Measurements from ENCODE around the gene PHOSPHO2. TPM values are rescaled to one million over a fixed set of nuclear protein-coding genes. Genes with fewer than 3 reads are reported as not detected.

PHOSPHO2 gene
- total and polyA plus RNA-seq, 9 of the 15 experiments (the other 6 are each of a cell fraction or from before 2014, with no cell fraction given): 7.8 to 19.1 (median 11.7) TPM

- no peak for TF ChIP-seq PBX2 (CRISPR knock-in tag; IDR thresholded peaks at IDR 0.05; ENCODE audit: low read depth)
- TF ChIP-seq PBX2 (tag; conservative IDR thresholded peaks at IDR 0.05; ENCODE audit: low read depth): peak; percentile 87
- no peak for TF ChIP-seq ATF1 (CRISPR knock-in tag; IDR thresholded peaks at IDR 0.05)
- TF ChIP-seq ATF1 (tag; IDR thresholded peaks at IDR 0.05): peak; percentile 81
- TF ChIP-seq ZSCAN29 (IDR thresholded peaks at IDR 0.05): no peak
- TF ChIP-seq ZNF717 (CRISPR knock-in tag; IDR thresholded peaks at IDR 0.05): peak; percentile 86
- no peak for TF ChIP-seq ADNP (tag; IDR thresholded peaks at IDR 0.05)
- peak; percentile 85 for TF ChIP-seq ZBTB2 (IDR thresholded peaks at IDR 0.05)
- TF ChIP-seq TBL1XR1 (IDR thresholded peaks at IDR 0.05; ENCODE audit: low read length in 2 of 2): no peak
- TF ChIP-seq ZNF121 (CRISPR knock-in tag; conservative IDR thresholded peaks at IDR 0.05): no peak
- peak; percentile 66 for TF ChIP-seq ZNF507 (tag; conservative IDR thresholded peaks at IDR 0.05)
- no peak for TF ChIP-seq SMARCE1 (IDR thresholded peaks at IDR 0.05)
- no peak for TF ChIP-seq MBD1 (CRISPR knock-in tag; IDR thresholded peaks at IDR 0.05)
- TF ChIP-seq NCOA2 (IDR thresholded peaks at IDR 0.05; ENCODE audit: partially characterized antibody in 2 of 2): no peak
- peak; percentile 97 for TF ChIP-seq ZNF444 (CRISPR knock-in tag; IDR thresholded peaks at IDR 0.05)
- TF ChIP-seq SP2 (IDR thresholded peaks at IDR 0.05; ENCODE audit: extremely low read depth, low read depth, low read length, poor library complexity, severe bottlenecking): no peak
- no peak for TF ChIP-seq UBTF (IDR thresholded peaks at IDR 0.05; ENCODE audit: borderline replicate concordance in 1 of 2, low read depth in 2 of 2, low read length in 2 of 2)
- TF ChIP-seq ZNF740 (CRISPR knock-in tag; IDR thresholded peaks at IDR 0.05): no peak
- TF ChIP-seq ZNF740 (tag; IDR thresholded peaks at IDR 0.05): peak in 1 of 2 experiments; percentile 98; a peak in 2 of 4 replicates
- TF ChIP-seq DMBX1 (CRISPR knock-in tag; IDR thresholded peaks at IDR 0.05; ENCODE audit: borderline replicate concordance): peak; percentile 100
Measured at GRCh38 chr2:169711751-169712509, 17.7 kb downstream of the PHOSPHO2 start (continued).
